Measurements from ENCODE around the gene THRB.
A peak's percentile ranks its signal among the peaks of the same experiment; 100 is the strongest.

THRB gene

GRCh38 chr3:24088782-24089181, 405.9 kb downstream of the THRB start:
- Histone ChIP-seq H4K8ac (ENCODE audit: low read depth, low read length) (no peak overlapping the region), H3K14ac (ENCODE audit: low read length) (no peak overlapping the region), H3K4me1 (ENCODE audit: control insufficient read depth in 2 of 2, insufficient read depth in 1 of 2, low read depth in 1 of 2, low read length in 2 of 2) (no peaks in the 10 kb centered on the region), H2AFZ (ENCODE audit: low read length) (no peak overlapping the region), H3K27ac (replicated peaks; ENCODE audit: low read length) (no peak overlapping the region), H2BK5ac (ENCODE audit: low read length) (no peak overlapping the region), H3K4ac (ENCODE audit: low read length) (no peak overlapping the region), H3K23ac (ENCODE audit: low read depth, low read length, poor library complexity) (no peak overlapping the region), H3K9me3 (replicated peaks in 1 of 2; ENCODE audit: control insufficient read depth in 2 of 2, insufficient read depth in 1 of 2, low read depth in 1 of 2, low read length in 2 of 2) (no peaks in the 10 kb centered on the region), H2BK15ac (ENCODE audit: low read length) (no peak overlapping the region), H3K4me2 (ENCODE audit: insufficient read depth, low read length, poor library complexity, severe bottlenecking) (no peak overlapping the region), H4K91ac (ENCODE audit: low read depth, low read length, poor library complexity) (no peak overlapping the region), H2BK120ac (ENCODE audit: low read depth, low read length) (no peak overlapping the region), H2AK5ac (ENCODE audit: low read depth, low read length) (no peak overlapping the region), H3K18ac (ENCODE audit: low read length) (no peak overlapping the region), H3K36me3 (replicated peaks in 1 of 2; ENCODE audit: control insufficient read depth in 2 of 2, insufficient read depth in 2 of 2, low read length in 2 of 2) (no peaks in the 10 kb centered on the region), H3K79me1 (ENCODE audit: low read depth, low read length) (no peaks in the 10 kb centered on the region), H3K27me3 (ENCODE audit: control insufficient read depth in 3 of 3, insufficient read depth in 3 of 3, low read depth in 1 of 3, low read length in 3 of 3) (no peaks in the 10 kb centered on the region), H2BK12ac (ENCODE audit: low read length) (peak overlapping the region; percentile 63), H3K4me3 (ENCODE audit: low read length in 2 of 2) (no peak overlapping the region), H3K9ac (ENCODE audit: low read depth, low read length, poor library complexity) (no peak overlapping the region)
- whole genome bisulfite sequencing, 2 donors (ENCODE audit: extremely low coverage in 2 of 2, insufficient read length in 2 of 2, insufficient replicate concordance in 1 of 2), result no CpG with 5 or more reads among the region's 2 CpGs
- DNase-seq (ENCODE audit: low spot score), result no peak

DNA sequence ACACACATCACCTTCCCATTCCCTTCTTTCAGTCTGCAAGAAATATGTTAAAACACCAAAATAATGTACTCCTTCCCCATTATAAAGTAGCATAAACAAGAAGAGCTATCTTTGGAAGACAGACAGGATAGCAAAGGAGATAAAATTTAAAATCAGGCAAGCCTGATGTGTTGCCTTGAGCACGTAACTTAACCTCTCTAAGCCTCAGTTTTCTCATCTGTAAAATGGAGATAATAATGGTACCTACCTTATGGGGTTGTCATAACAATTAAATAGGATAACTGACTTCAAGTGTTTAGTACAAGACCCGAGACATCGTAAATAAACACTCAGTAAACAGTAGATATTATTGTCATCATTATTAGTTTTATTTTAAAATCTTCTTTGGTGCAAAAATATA, 407.2 kb downstream of the THRB start:
- Histone ChIP-seq H2BK120ac (ENCODE audit: low read depth, low read length) (no peak overlapping the region), H2BK12ac (ENCODE audit: low read length) (no peak overlapping the region), H2BK5ac (ENCODE audit: low read length) (no peak overlapping the region), H3K4ac (ENCODE audit: low read length) (no peak overlapping the region), H3K4me2 (ENCODE audit: insufficient read depth, low read length, poor library complexity, severe bottlenecking) (no peak overlapping the region), H3K27ac (replicated peaks; ENCODE audit: low read length) (peak overlapping the region; percentile 42), H3K36me3 (replicated peaks in 1 of 2; ENCODE audit: control insufficient read depth in 2 of 2, insufficient read depth in 2 of 2, low read length in 2 of 2) (no peaks in the 10 kb centered on the region), H3K9ac (ENCODE audit: low read depth, low read length, poor library complexity) (no peak overlapping the region), H3K27me3 (ENCODE audit: control insufficient read depth in 3 of 3, insufficient read depth in 3 of 3, low read depth in 1 of 3, low read length in 3 of 3) (no peaks in the 10 kb centered on the region), H3K4me1 (ENCODE audit: control insufficient read depth in 2 of 2, insufficient read depth in 1 of 2, low read depth in 1 of 2, low read length in 2 of 2) (no peaks in the 10 kb centered on the region), H3K14ac (ENCODE audit: low read length) (no peak overlapping the region), H3K18ac (ENCODE audit: low read length) (no peak overlapping the region), H3K9me3 (replicated peaks in 1 of 2; ENCODE audit: control insufficient read depth in 2 of 2, insufficient read depth in 1 of 2, low read depth in 1 of 2, low read length in 2 of 2) (no peaks in the 10 kb centered on the region), H3K23ac (ENCODE audit: low read depth, low read length, poor library complexity) (no peak overlapping the region), H3K79me1 (ENCODE audit: low read depth, low read length) (no peaks in the 10 kb centered on the region), H2AFZ (ENCODE audit: low read length) (peak overlapping the region; percentile 89), H3K4me3 (ENCODE audit: low read length in 2 of 2) (no peak overlapping the region), H2AK5ac (ENCODE audit: low read depth, low read length) (no peak overlapping the region), H4K91ac (ENCODE audit: low read depth, low read length, poor library complexity) (no peak overlapping the region), H2BK15ac (ENCODE audit: low read length) (no peak overlapping the region), H4K8ac (ENCODE audit: low read depth, low read length) (no peak overlapping the region)
- no peak for DNase-seq (ENCODE audit: low spot score)
- WGBS, 2 donors (ENCODE audit: extremely low coverage in 2 of 2, insufficient read length in 2 of 2, insufficient replicate concordance in 1 of 2), result no CpG with 5 or more reads among the region's 3 CpGs

GRCh38 chr3:24086617-24087404, 407.8 kb downstream of the THRB start:
- Histone ChIP-seq H3K79me1 (ENCODE audit: low read depth, low read length) (no peaks in the 10 kb centered on the region), H3K14ac (ENCODE audit: low read length) (no peak overlapping the region), H2BK120ac (ENCODE audit: low read depth, low read length) (no peak overlapping the region), H2BK5ac (ENCODE audit: low read length) (no peak overlapping the region), H3K4me1 (ENCODE audit: control insufficient read depth in 2 of 2, insufficient read depth in 1 of 2, low read depth in 1 of 2, low read length in 2 of 2) (no peaks in the 10 kb centered on the region), H4K91ac (ENCODE audit: low read depth, low read length, poor library complexity) (no peak overlapping the region), H2AFZ (ENCODE audit: low read length) (peak overlapping the region; percentile 89), H3K4ac (ENCODE audit: low read length) (no peak overlapping the region), H3K4me3 (ENCODE audit: low read length in 2 of 2) (no peak overlapping the region), H2AK5ac (ENCODE audit: low read depth, low read length) (no peak overlapping the region), H3K27ac (replicated peaks; ENCODE audit: low read length) (peak overlapping the region; percentile 42), H3K27me3 (ENCODE audit: control insufficient read depth in 3 of 3, insufficient read depth in 3 of 3, low read depth in 1 of 3, low read length in 3 of 3) (no peaks in the 10 kb centered on the region), H3K23ac (ENCODE audit: low read depth, low read length, poor library complexity) (no peak overlapping the region), H2BK15ac (ENCODE audit: low read length) (no peak overlapping the region), H3K18ac (ENCODE audit: low read length) (no peak overlapping the region), H3K9ac (ENCODE audit: low read depth, low read length, poor library complexity) (no peak overlapping the region), H3K4me2 (ENCODE audit: insufficient read depth, low read length, poor library complexity, severe bottlenecking) (no peak overlapping the region), H2BK12ac (ENCODE audit: low read length) (no peak overlapping the region), H4K8ac (ENCODE audit: low read depth, low read length) (no peak overlapping the region), H3K9me3 (replicated peaks in 1 of 2; ENCODE audit: control insufficient read depth in 2 of 2, insufficient read depth in 1 of 2, low read depth in 1 of 2, low read length in 2 of 2) (no peaks in the 10 kb centered on the region), H3K36me3 (replicated peaks in 1 of 2; ENCODE audit: control insufficient read depth in 2 of 2, insufficient read depth in 2 of 2, low read length in 2 of 2) (no peaks in the 10 kb centered on the region)
- peak; percentile 48 for DNase-seq (ENCODE audit: low spot score)
- no CpG with 5 or more reads among the region's 2 CpGs for WGBS, 2 donors (ENCODE audit: extremely low coverage in 2 of 2, insufficient read length in 2 of 2, insufficient replicate concordance in 1 of 2)

DNA sequence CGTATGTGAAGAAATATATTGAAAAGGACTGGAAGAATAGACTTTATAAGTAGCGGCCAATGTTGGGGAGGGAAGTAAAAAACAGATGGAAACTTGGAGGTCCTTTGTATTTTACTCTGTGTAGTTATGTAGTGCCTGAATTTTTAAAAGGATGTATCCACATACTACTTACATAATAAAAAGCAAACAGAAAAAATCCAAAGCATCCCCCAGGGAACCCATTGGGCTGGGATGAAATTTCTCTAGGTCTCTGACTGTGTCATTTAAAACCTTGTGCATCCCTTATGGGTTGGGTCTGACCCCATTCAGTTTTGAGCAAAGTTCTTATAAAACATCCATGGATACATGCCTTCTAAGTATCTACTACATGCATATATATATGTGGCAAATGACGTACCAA, 408.4 kb downstream of the THRB start:
- H3K36me3 ChIP-seq (replicated peaks in 1 of 2; ENCODE audit: control insufficient read depth in 2 of 2, insufficient read depth in 2 of 2, low read length in 2 of 2), result no peaks in the 10 kb centered on the region
- no peak overlapping the region for H3K4me3 ChIP-seq (ENCODE audit: low read length in 2 of 2)
- H3K14ac ChIP-seq (ENCODE audit: low read length), result no peak overlapping the region
- no peak overlapping the region for H2AFZ ChIP-seq (ENCODE audit: low read length)
- no peak overlapping the region for H4K8ac ChIP-seq (ENCODE audit: low read depth, low read length)
- no peak overlapping the region for H2BK12ac ChIP-seq (ENCODE audit: low read length)
- H4K91ac ChIP-seq (ENCODE audit: low read depth, low read length, poor library complexity), result no peak overlapping the region
- H3K4me1 ChIP-seq (ENCODE audit: control insufficient read depth in 2 of 2, insufficient read depth in 1 of 2, low read depth in 1 of 2, low read length in 2 of 2), result no peaks in the 10 kb centered on the region
- H3K27me3 ChIP-seq (ENCODE audit: control insufficient read depth in 3 of 3, insufficient read depth in 3 of 3, low read depth in 1 of 3, low read length in 3 of 3), result no peaks in the 10 kb centered on the region
- no peak for DNase-seq (ENCODE audit: low spot score)
- WGBS, 2 donors (ENCODE audit: extremely low coverage in 2 of 2, insufficient read length in 2 of 2, insufficient replicate concordance in 1 of 2), result no CpG with 5 or more reads among the region's 3 CpGs
- no peak overlapping the region for H2AK5ac ChIP-seq (ENCODE audit: low read depth, low read length)
- H3K4ac ChIP-seq (ENCODE audit: low read length), result no peak overlapping the region
- H2BK5ac ChIP-seq (ENCODE audit: low read length), result no peak overlapping the region
- H3K9me3 ChIP-seq (replicated peaks in 1 of 2; ENCODE audit: control insufficient read depth in 2 of 2, insufficient read depth in 1 of 2, low read depth in 1 of 2, low read length in 2 of 2), result no peaks in the 10 kb centered on the region
- H2BK120ac ChIP-seq (ENCODE audit: low read depth, low read length), result no peak overlapping the region
- H2BK15ac ChIP-seq (ENCODE audit: low read length), result no peak overlapping the region
- no peaks in the 10 kb centered on the region for H3K79me1 ChIP-seq (ENCODE audit: low read depth, low read length)
- no peak overlapping the region for H3K4me2 ChIP-seq (ENCODE audit: insufficient read depth, low read length, poor library complexity, severe bottlenecking)
- H3K23ac ChIP-seq (ENCODE audit: low read depth, low read length, poor library complexity), result no peak overlapping the region
- no peak overlapping the region for H3K9ac ChIP-seq (ENCODE audit: low read depth, low read length, poor library complexity)
- H3K27ac ChIP-seq (replicated peaks; ENCODE audit: low read length), result no peak overlapping the region
- no peak overlapping the region for H3K18ac ChIP-seq (ENCODE audit: low read length)
